ENCODE results near the gene ZCCHC4. TPM values are rescaled to one million over a fixed set of nuclear protein-coding genes. Genes with fewer than 3 reads are reported as not detected.

Gene ZCCHC4
- 10 to 100 TPM; 11.3 to 11.4 TPM for total RNA-seq

GRCh38 chr4:25312496-25313200 is at the start of gene ZCCHC4:
TSS of gene ZCCHC4 (plus strand) at chr4:25312774. CDS start at chr4:25312810, 36 bp downstream.
- peaks cover 16% of the 10 kb centered on the region for H3K36me3 Mint-ChIP-seq (ENCODE audit: low read depth)
- peak within 1 kb of the TSS; percentile 95 for H3K27ac Mint-ChIP-seq
- DNase-seq: peak; percentile 90
- POLR2A ChIA-PET: interaction anchor here (0.6 to 2.5 kb wide), 15 partner anchors 8 to 1057 kb away, joined by 3 to 28 read pairs (median 6); partner anchors contain the start of genes ANAPC4, DHX15 and SEPSECS
- peaks cover 3% of the 10 kb centered on the region for H3K27me3 Mint-ChIP-seq (ENCODE audit: low read depth)
- peak; percentile 97 for ATAC-seq
- H3K9me3 Mint-ChIP-seq (ENCODE audit: insufficient read depth): no peaks in the 10 kb centered on the region
- CTCF ChIA-PET: interaction anchor here (0.5 to 5.2 kb wide), 50 partner anchors 8 to 839 kb away, joined by 3 to 74 read pairs (median 5); partner anchors contain the start of genes DHX15, PI4K2B and SEPSECS
- peaks cover 36% of the 10 kb centered on the region for H3K4me1 Mint-ChIP-seq (ENCODE audit: low read depth)
- peak within 1 kb of the TSS; percentile 99 for H3K4me3 Mint-ChIP-seq

- H3K36me3 Mint-ChIP-seq (ENCODE audit: low read depth): peaks cover 45% of the 10 kb centered on the region
- no peak overlapping the region for H3K27ac Mint-ChIP-seq
- ChIA-PET POLR2A (interaction anchor here (0.6 kb wide), 1 partner anchor 154 kb away, joined by 3 read pairs; no protein-coding TSS in a partner anchor), CTCF (interaction anchor here (1.6 kb wide), 1 partner anchor 41 kb away, joined by 4 read pairs; the partner anchor contains the start of gene ZCCHC4)
- no peak for ATAC-seq
- DNase-seq: no peak
- no peaks in the 10 kb centered on the region for H3K9me3 Mint-ChIP-seq (ENCODE audit: insufficient read depth)
- no peaks in the 10 kb centered on the region for H3K27me3 Mint-ChIP-seq (ENCODE audit: low read depth)
- no peaks in the 10 kb centered on the region for H3K4me1 Mint-ChIP-seq (ENCODE audit: low read depth)
- no peak overlapping the region for H3K4me3 Mint-ChIP-seq
Observed at GRCh38 chr4:25271866-25272265, 40.7 kb upstream of the ZCCHC4 start.

GRCh38 chr4:25280210-25280609 is 32.4 kb upstream of the ZCCHC4 start:
- ChIA-PET CTCF (interaction anchor here (1.1 kb wide), 1 partner anchor 32 kb away, joined by 4 read pairs; the partner anchor contains the start of gene ZCCHC4), POLR2A (interaction anchor here (1.1 kb wide), 1 partner anchor 12 kb away, joined by 3 read pairs; no protein-coding TSS in a partner anchor)
- DNase-seq (no peak), ATAC-seq (no peak)
- Mint-ChIP-seq H3K9me3 (ENCODE audit: insufficient read depth) (no peaks in the 10 kb centered on the region), H3K36me3 (ENCODE audit: low read depth) (peaks cover 31% of the 10 kb centered on the region), H3K27me3 (ENCODE audit: low read depth) (no peaks in the 10 kb centered on the region), H3K4me3 (no peak overlapping the region), H3K27ac (no peak overlapping the region), H3K4me1 (ENCODE audit: low read depth) (no peaks in the 10 kb centered on the region)

- peaks cover 20% of the 10 kb centered on the region for H3K36me3 Mint-ChIP-seq (ENCODE audit: low read depth)
- no peaks in the 10 kb centered on the region for H3K4me1 Mint-ChIP-seq (ENCODE audit: low read depth)
- DNase-seq (no peak), ATAC-seq (no peak)
- POLR2A ChIA-PET: no interaction called here
- H3K9me3 Mint-ChIP-seq (ENCODE audit: insufficient read depth): no peaks in the 10 kb centered on the region
- peaks cover 17% of the 10 kb centered on the region for H3K27me3 Mint-ChIP-seq (ENCODE audit: low read depth)
- no peak overlapping the region for H3K4me3 Mint-ChIP-seq
- CTCF ChIA-PET: no interaction called here
- H3K27ac Mint-ChIP-seq: no peak overlapping the region
Observed at GRCh38 chr4:25283948-25284347, 28.6 kb upstream of the ZCCHC4 start.

GRCh38 chr4:25284466-25284865 is 28.1 kb upstream of the ZCCHC4 start:
- no peak for ATAC-seq
- CTCF ChIA-PET: no interaction called here
- Mint-ChIP-seq H3K4me1 (ENCODE audit: low read depth) (no peaks in the 10 kb centered on the region), H3K36me3 (ENCODE audit: low read depth) (peaks cover 20% of the 10 kb centered on the region), H3K4me3 (no peak overlapping the region), H3K27ac (no peak overlapping the region), H3K9me3 (ENCODE audit: insufficient read depth) (no peaks in the 10 kb centered on the region), H3K27me3 (ENCODE audit: low read depth) (peaks cover 17% of the 10 kb centered on the region)
- no peak for DNase-seq
- POLR2A ChIA-PET: no interaction called here

GRCh38 chr4:25290490-25291067 is 22.0 kb upstream of the ZCCHC4 start:
- H3K4me3 Mint-ChIP-seq: no peak overlapping the region
- H3K9me3 Mint-ChIP-seq (ENCODE audit: insufficient read depth): no peaks in the 10 kb centered on the region
- H3K27me3 Mint-ChIP-seq (ENCODE audit: low read depth): peaks cover 23% of the 10 kb centered on the region
- CTCF ChIA-PET: interaction anchor here (2.0 kb wide), 1 partner anchor 22 kb away, joined by 9 read pairs; the partner anchor contains the start of gene ZCCHC4
- POLR2A ChIA-PET: interaction anchor here (1.2 kb wide), 1 partner anchor 22 kb away, joined by 3 read pairs; the partner anchor contains the start of gene ZCCHC4
- no peaks in the 10 kb centered on the region for H3K4me1 Mint-ChIP-seq (ENCODE audit: low read depth)
- H3K36me3 Mint-ChIP-seq (ENCODE audit: low read depth): peaks cover 5% of the 10 kb centered on the region
- ATAC-seq (no peak), DNase-seq (no peak)
- H3K27ac Mint-ChIP-seq: no peak overlapping the region

- no peak for ATAC-seq
- Mint-ChIP-seq H3K4me1 (ENCODE audit: low read depth) (no peaks in the 10 kb centered on the region), H3K27ac (no peak overlapping the region), H3K27me3 (ENCODE audit: low read depth) (peaks cover 18% of the 10 kb centered on the region), H3K4me3 (no peak overlapping the region), H3K36me3 (ENCODE audit: low read depth) (peaks cover 5% of the 10 kb centered on the region), H3K9me3 (ENCODE audit: insufficient read depth) (no peaks in the 10 kb centered on the region)
- no peak for DNase-seq
- ChIA-PET CTCF (no interaction called here), POLR2A (interaction anchor here (1.2 kb wide), 1 partner anchor 21 kb away, joined by 3 read pairs; the partner anchor contains the start of gene ZCCHC4)
Observed at GRCh38 chr4:25291158-25291733, 21.3 kb upstream of the ZCCHC4 start.

- H3K36me3 Mint-ChIP-seq (ENCODE audit: low read depth): no peaks in the 10 kb centered on the region
- H3K4me1 Mint-ChIP-seq (ENCODE audit: low read depth): no peaks in the 10 kb centered on the region
- peaks cover 20% of the 10 kb centered on the region for H3K27me3 Mint-ChIP-seq (ENCODE audit: low read depth)
- DNase-seq: no peak
- no peaks in the 10 kb centered on the region for H3K9me3 Mint-ChIP-seq (ENCODE audit: insufficient read depth)
- no peak overlapping the region for H3K4me3 Mint-ChIP-seq
- no peak overlapping the region for H3K27ac Mint-ChIP-seq
- ChIA-PET POLR2A (no interaction called here), CTCF (interaction anchor here (2.8 kb wide), 1 partner anchor 15 kb away, joined by 24 read pairs; the partner anchor contains the start of gene ZCCHC4)
- ATAC-seq: no peak
Observed at GRCh38 chr4:25297528-25298242, 14.9 kb upstream of the ZCCHC4 start.

GRCh38 chr4:25299476-25300203 is 12.9 kb upstream of the ZCCHC4 start:
- DNase-seq: no peak
- ATAC-seq: no peak
- peaks cover 16% of the 10 kb centered on the region for H3K27me3 Mint-ChIP-seq (ENCODE audit: low read depth)

GRCh38 chr4:25301471-25301870 is 11.1 kb upstream of the ZCCHC4 start:
- DNase-seq (no peak), ATAC-seq (no peak)
- H3K27ac Mint-ChIP-seq: no peak overlapping the region
- CTCF ChIA-PET: interaction anchor here (1.2 kb wide), 1 partner anchor 11 kb away, joined by 4 read pairs; the partner anchor contains the start of gene ZCCHC4
- no peaks in the 10 kb centered on the region for H3K4me1 Mint-ChIP-seq (ENCODE audit: low read depth)
- no peaks in the 10 kb centered on the region for H3K36me3 Mint-ChIP-seq (ENCODE audit: low read depth)
- POLR2A ChIA-PET: no interaction called here
- no peak overlapping the region for H3K4me3 Mint-ChIP-seq
- no peaks in the 10 kb centered on the region for H3K9me3 Mint-ChIP-seq (ENCODE audit: insufficient read depth)
- H3K27me3 Mint-ChIP-seq (ENCODE audit: low read depth): peaks cover 14% of the 10 kb centered on the region

More at GRCh38 chr4:25299476-25300203, 12.9 kb upstream of the ZCCHC4 start:
- Mint-ChIP-seq H3K36me3 (ENCODE audit: low read depth) (no peaks in the 10 kb centered on the region), H3K4me3 (no peak overlapping the region), H3K4me1 (ENCODE audit: low read depth) (no peaks in the 10 kb centered on the region), H3K27ac (no peak overlapping the region), H3K9me3 (ENCODE audit: insufficient read depth) (no peaks in the 10 kb centered on the region)
- POLR2A ChIA-PET: no interaction called here
- CTCF ChIA-PET: interaction anchor here (0.8 to 2.8 kb wide), 2 partner anchors 10 to 13 kb away, joined by 3 to 24 read pairs; partner anchors contain the start of gene ZCCHC4

- Mint-ChIP-seq H3K4me3 (no peak overlapping the region), H3K4me1 (ENCODE audit: low read depth) (no peaks in the 10 kb centered on the region), H3K27ac (no peak overlapping the region), H3K36me3 (ENCODE audit: low read depth) (no peaks in the 10 kb centered on the region), H3K9me3 (ENCODE audit: insufficient read depth) (no peaks in the 10 kb centered on the region), H3K27me3 (ENCODE audit: low read depth) (peaks cover 10% of the 10 kb centered on the region)
- ATAC-seq: no peak
- ChIA-PET POLR2A (no interaction called here), CTCF (interaction anchor here (1.2 kb wide), 1 partner anchor 10 kb away, joined by 4 read pairs; the partner anchor contains the start of gene ZCCHC4)
- DNase-seq: no peak
Observed at GRCh38 chr4:25302626-25303025, 9.9 kb upstream of the ZCCHC4 start.
